Lung (tissue), 12 donors: ENCODE measurements around the gene ITPA. TPM values are rescaled to one million over a fixed set of nuclear protein-coding genes. Genes with fewer than 3 reads are reported as not detected.

Experiments
- ATAC-seq: fragments of 200-7000 bp; cut with Tn5 transposase; one replicate; pipeline ENCODE4 v1.9.1; 2020; ENCODE audit warnings: moderate number of reproducible peaks; ENCODE audit not compliant: insufficient read depth, low FRiP score
- DNase-seq, 3 donors: peaks; one replicate each; pipeline ENCODE4 v3.0.0-alpha.2; 2013 to 2017
- H3K27ac ChIP-seq, 2 donors: one replicate each; pipeline ENCODE4 v1.5.1; 2013; ENCODE audit warnings: mild to moderate bottlenecking in 2 of 2, moderate library complexity in 2 of 2, control low read depth in 1 of 2, inconsistent platforms in 1 of 2, low read depth in 1 of 2, low read length in 1 of 2
- H3K27me3 ChIP-seq, 3 donors: one replicate each; pipeline ENCODE4 v1.5.1; 2013; ENCODE audit warnings: low read length in 2 of 3; ENCODE audit not compliant: control insufficient read depth in 3 of 3, insufficient read depth in 3 of 3
- H3K36me3 ChIP-seq, 4 donors: one replicate each; pipeline ENCODE4 v1.5.1; 2013; ENCODE audit warnings: low read length in 4 of 4, mild to moderate bottlenecking in 1 of 4, moderate library complexity in 1 of 4; ENCODE audit not compliant: control insufficient read depth in 4 of 4, insufficient read depth in 4 of 4
- H3K4me1 ChIP-seq, 5 donors: one replicate each; pipeline ENCODE4 v1.5.1; 2013; ENCODE audit warnings: low read length in 5 of 5, mild to moderate bottlenecking in 2 of 5, moderate library complexity in 1 of 5; ENCODE audit not compliant: control insufficient read depth in 5 of 5, insufficient read depth in 5 of 5
- H3K4me3 ChIP-seq: one replicate; pipeline ENCODE4 v1.5.1; 2013; ENCODE audit warnings: mild to moderate bottlenecking, control low read depth, moderate library complexity
- H3K9ac ChIP-seq, 2 donors: one replicate each; pipeline ENCODE4 v1.5.1; 2013; ENCODE audit warnings: low read length in 2 of 2, control low read depth in 1 of 2; ENCODE audit not compliant: insufficient read depth in 1 of 2
- H3K9me3 ChIP-seq, 4 donors: one replicate each; pipeline ENCODE4 v1.5.1; 2013; ENCODE audit warnings: low read length in 3 of 4, mild to moderate bottlenecking in 1 of 4, moderate library complexity in 1 of 4; ENCODE audit not compliant: control insufficient read depth in 4 of 4, insufficient read depth in 3 of 4
- WGBS, 2 donors: extraction: QIAGEN DNeasy Blood & Tissue Kit; methylation state at CpG; one replicate each; pipeline ENCODE4 v1.1.7; 2013; 5-methylcytosine and 5-hydroxymethylcytosine counted together
- polyA plus RNA-seq, 2 donors: library from polyadenylated mRNA; stranded (reverse); fragments of 200-250 nt; gene quantifications; one replicate each; pipeline ENCODE4 v1.2.1, GENCODE V29; 2013
- total RNA-seq, 2 donors: library from RNA; depleted of rRNA in 1 of 2; stranded (reverse); fragments of >200 nt in 1 of 2; gene quantifications; one replicate each; pipeline ENCODE4 v1.2.1, GENCODE V29; 2014 to 2021
- TF ChIP-seq, protein P1 (sequence below): IDR thresholded peaks from 2 replicates; pipeline ENCODE4 v1.5.1; 2012; ENCODE audit warnings: mild to moderate bottlenecking; ENCODE audit errors: control extremely low read depth, extremely low read depth
- donor health status: control.
- donor health status: control.
- donor health status: Bipolar disorder and iron deficiency.
- donor health status: healthy.
- donor health status: DM: yes; HTN: yes; CAD: no.

The ITPA gene
- total and polyA plus RNA-seq, 4 donors: 32.7 to 95.8 (median 66.1) TPM

DNA sequence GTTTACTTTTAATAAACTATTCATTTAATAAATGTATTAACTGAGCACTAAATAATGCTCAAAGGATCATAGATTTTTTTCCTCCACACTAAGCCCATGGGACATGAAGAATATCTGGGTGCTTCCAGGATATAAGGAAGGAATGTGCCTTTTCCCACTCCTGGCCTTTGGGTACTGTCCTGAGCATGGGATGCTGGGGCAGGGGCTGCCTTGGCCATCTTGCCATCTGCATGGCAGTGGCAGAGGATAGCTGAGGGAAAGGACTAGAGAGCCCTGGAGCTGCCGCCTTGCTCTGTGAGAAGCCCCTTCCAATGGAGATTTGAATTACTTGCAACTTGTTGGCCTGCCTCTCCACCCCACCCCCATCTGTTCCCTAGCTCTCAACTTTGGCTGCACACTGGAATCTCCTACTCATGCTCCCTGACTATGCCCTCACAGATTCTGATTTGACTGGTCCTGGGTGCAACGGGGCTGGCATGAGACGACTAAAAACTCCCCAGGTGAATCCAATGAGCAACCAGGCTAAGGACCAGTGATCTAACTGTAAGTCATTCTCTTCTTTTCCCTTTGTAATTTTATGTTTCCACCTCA is 20.4 kb upstream of the ITPA start:
- DNase-seq: no peak
- no peak overlapping the region for H3K27ac ChIP-seq
- TF ChIP-seq, protein P1, sequence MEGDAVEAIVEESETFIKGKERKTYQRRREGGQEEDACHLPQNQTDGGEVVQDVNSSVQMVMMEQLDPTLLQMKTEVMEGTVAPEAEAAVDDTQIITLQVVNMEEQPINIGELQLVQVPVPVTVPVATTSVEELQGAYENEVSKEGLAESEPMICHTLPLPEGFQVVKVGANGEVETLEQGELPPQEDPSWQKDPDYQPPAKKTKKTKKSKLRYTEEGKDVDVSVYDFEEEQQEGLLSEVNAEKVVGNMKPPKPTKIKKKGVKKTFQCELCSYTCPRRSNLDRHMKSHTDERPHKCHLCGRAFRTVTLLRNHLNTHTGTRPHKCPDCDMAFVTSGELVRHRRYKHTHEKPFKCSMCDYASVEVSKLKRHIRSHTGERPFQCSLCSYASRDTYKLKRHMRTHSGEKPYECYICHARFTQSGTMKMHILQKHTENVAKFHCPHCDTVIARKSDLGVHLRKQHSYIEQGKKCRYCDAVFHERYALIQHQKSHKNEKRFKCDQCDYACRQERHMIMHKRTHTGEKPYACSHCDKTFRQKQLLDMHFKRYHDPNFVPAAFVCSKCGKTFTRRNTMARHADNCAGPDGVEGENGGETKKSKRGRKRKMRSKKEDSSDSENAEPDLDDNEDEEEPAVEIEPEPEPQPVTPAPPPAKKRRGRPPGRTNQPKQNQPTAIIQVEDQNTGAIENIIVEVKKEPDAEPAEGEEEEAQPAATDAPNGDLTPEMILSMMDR: no peak
- no peaks in the 10 kb centered on the region for H3K27me3 ChIP-seq
- no peaks in the 10 kb centered on the region for H3K9me3 ChIP-seq
- peaks cover 4 to 36% (median 13%) of the 10 kb centered on the region in 4 donors for H3K36me3 ChIP-seq
- 88 to 95% methylated on average over 3 of the region's 3 CpGs for WGBS, 2 donors
- H3K4me3 ChIP-seq: no peak overlapping the region
- H3K9ac ChIP-seq: no peak overlapping the region
- H3K4me1 ChIP-seq: no peaks in the 10 kb centered on the region
- no peak for ATAC-seq

DNA sequence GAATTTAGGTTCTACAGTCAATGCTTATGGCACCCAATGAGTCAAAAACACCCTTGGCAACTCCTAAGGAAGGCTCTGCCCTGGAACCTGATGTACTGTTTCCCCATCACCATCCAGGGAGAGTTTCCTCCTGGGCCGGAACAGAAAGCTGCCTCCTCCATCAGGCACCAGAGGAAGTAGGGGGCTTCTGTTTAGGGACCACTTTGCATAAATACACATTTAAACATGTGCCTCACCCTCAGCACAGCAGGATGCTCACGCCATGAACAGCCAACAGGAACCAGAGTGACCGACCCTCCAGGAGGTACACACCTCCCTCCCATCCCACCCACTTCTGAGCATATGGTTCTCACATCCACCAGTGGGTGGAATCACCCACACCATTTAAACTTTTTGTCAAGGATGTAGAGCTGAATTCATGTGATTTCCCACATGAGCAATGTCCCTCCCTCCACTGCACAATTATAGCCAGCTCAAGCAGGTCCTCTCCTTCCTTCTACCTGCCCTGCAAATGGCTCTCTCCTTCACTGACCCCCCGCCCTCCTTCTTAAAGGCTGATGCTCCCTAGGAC is 19.7 kb upstream of the ITPA start:
- 89 to 91% methylated on average over 4 of the region's 4 CpGs for WGBS, 2 donors
- H3K4me1 ChIP-seq: no peaks in the 10 kb centered on the region
- peaks cover 11 to 44% (median 18%) of the 10 kb centered on the region in 4 donors for H3K36me3 ChIP-seq
- no peak overlapping the region for H3K4me3 ChIP-seq
- H3K9ac ChIP-seq: no peak overlapping the region
- H3K27ac ChIP-seq: no peak overlapping the region
- DNase-seq (no peak), ATAC-seq (no peak)
- peaks cover 0 to 2% (median 0%) of the 10 kb centered on the region in 4 donors for H3K9me3 ChIP-seq
- H3K27me3 ChIP-seq: no peaks in the 10 kb centered on the region
- TF ChIP-seq, protein P1: no peak

DNA sequence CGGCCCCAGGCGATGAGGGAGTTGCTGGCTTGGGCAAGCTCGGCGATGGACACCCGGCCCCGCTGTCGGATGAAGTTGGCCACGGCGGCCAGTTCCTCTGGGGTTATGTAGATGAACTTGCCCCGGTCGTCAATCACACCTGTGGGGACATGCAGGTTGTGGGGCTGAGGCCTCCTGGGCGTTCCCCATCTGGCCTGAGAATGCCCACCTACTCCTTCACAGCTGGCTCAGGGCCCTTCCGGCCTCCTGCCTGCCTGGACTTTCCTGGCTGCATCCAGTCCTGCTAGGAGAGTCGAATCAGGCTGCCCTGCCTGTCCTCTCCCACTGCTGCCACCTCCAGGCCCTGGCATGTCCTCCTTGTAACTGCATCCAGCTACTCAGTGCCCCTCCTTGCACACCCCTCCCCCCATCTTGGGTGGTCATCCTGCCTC is 18.6 kb upstream of the ITPA start:
- H3K9me3 ChIP-seq: peaks cover 0 to 2% (median 0%) of the 10 kb centered on the region in 4 donors
- H3K27ac ChIP-seq: no peak overlapping the region
- TF ChIP-seq, protein P1: no peak
- H3K4me3 ChIP-seq: no peak overlapping the region
- H3K4me1 ChIP-seq: no peaks in the 10 kb centered on the region
- DNase-seq (no peak), ATAC-seq (no peak)
- H3K36me3 ChIP-seq: peaks cover 12 to 54% (median 26%) of the 10 kb centered on the region in 4 donors
- WGBS, 2 donors: 94 to 95% methylated on average over 14 of the region's 14 CpGs
- H3K9ac ChIP-seq: no peak overlapping the region
- H3K27me3 ChIP-seq: no peaks in the 10 kb centered on the region
